Stomach smooth muscle (tissue), 2 donors: ENCODE results near the gene CTTN.

Experiments
- H3K27ac ChIP-seq: one replicate; pipeline ENCODE4 v1.7.0; 2013; ENCODE audit warnings: mild to moderate bottlenecking, low read length, inconsistent platforms
- H3K27me3 ChIP-seq, 2 donors: one replicate each; pipeline ENCODE4 v1.7.0; 2013; ENCODE audit warnings: low read length in 2 of 2; ENCODE audit not compliant: insufficient read depth in 2 of 2, control insufficient read depth in 1 of 2
- H3K36me3 ChIP-seq, 2 donors: one replicate each; pipeline ENCODE4 v1.7.0; 2013; ENCODE audit warnings: low read length in 2 of 2; ENCODE audit not compliant: control insufficient read depth in 2 of 2, insufficient read depth in 2 of 2
- H3K4me1 ChIP-seq: one replicate; pipeline ENCODE4 v1.7.0; 2013; ENCODE audit warnings: low read length; ENCODE audit not compliant: control insufficient read depth, insufficient read depth
- H3K4me3 ChIP-seq, 2 donors: one replicate each; pipeline ENCODE4 v1.7.0; 2013; ENCODE audit warnings: low read length in 2 of 2
- H3K9ac ChIP-seq, 2 donors: one replicate each; pipeline ENCODE4 v1.7.0; 2013; ENCODE audit warnings: low read length in 2 of 2, mild to moderate bottlenecking in 1 of 2
- H3K9me3 ChIP-seq, 2 donors: one replicate each; pipeline ENCODE4 v1.7.0; 2013; ENCODE audit warnings: low read length in 2 of 2; ENCODE audit not compliant: control insufficient read depth in 2 of 2
- donor health status: healthy.
- donor health status: Pancreatic carcinoma.

Gene CTTN

DNA sequence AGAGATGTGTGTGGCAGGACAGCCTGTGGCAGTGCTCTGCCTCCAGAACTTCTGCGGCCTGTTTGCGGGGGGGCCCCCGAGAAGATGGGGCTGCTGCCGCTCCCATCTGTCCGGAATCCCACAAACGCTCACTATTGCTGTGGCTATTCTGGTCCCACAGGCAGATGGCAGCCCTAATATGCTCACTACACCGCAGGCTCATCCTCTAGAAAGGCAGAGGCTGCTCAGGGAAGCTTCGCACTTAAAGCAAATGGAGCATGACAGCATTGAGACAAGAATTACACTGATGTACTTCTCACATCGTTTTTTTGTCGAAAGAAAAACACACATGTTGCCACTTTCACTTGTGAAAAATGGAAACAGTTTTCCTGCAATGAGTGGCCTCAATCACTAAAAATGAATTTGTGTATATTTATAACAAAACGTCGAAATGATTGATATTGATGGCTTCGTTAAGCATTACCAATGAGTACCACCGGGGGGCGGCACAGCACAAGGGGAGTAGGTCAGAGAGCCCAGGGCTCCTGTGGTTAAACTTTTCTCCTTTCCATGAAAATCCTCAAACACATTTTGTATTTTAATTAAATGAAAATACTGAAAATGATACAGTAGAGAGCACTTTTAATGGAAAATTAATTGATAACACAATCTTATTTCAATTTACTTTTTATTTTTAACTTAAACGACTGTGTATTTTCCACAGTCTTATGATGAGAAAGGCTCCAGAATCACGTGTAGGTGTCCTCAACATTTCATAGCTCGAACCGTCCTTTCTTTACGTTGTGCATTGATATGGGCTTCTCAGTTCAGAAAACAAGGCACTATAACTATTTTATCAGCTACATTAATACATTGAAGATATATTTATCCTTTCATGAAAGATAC, 69.1 kb downstream of the CTTN start:
- no peak overlapping the region for H3K9ac ChIP-seq
- no peak overlapping the region for H3K4me3 ChIP-seq

DNA sequence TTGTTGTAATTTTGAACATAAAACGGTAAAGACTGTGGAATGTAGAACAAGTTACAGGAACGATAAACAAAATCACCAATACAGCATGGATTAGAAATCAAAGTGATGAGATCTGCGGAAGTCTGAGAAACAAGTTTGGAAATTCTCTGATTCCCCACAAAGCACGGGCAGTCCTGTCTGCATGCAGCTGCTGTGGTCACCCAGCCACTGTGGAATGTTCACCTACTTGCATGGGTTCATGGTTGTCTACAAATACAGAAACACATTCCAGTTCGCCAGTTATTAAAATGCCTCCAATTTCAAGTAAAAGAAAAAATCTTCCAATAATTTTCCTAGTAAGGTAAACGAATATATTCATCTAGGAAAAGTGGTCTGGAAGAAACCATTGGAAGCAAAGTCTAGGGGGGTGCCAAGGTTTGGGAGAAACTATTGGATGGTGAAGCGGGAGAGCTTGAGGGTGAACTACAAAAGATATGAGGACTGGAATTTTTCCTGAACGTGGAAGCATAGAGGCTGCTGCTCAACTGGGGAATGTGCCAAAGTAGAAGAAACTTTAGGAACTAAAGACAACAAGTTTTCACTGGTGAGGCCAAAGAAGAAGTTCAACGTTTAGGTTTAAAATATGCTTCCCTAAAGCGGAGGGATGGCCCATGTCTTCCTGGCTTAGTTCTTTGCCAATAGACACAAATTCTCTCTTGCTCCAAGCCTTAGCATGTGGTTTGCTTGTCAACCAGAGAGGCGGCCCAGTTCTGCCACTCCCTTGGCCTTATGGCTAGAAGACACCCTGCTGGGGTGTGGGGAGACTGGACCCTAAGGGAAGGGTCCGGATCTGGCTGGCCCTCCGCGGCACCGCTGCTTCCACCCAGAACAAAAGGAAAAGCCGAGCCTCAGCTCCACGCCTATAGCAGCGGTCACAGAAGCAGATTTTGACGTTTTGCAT, 70.2 kb downstream of the CTTN start:
- Histone ChIP-seq H3K27ac (no peak overlapping the region), H3K27me3 (no peaks in the 10 kb centered on the region), H3K4me1 (peaks cover 5% of the 10 kb centered on the region)

More for the DNA sequence above, 69.1 kb downstream of the CTTN start:
- H3K27me3 ChIP-seq, result peaks cover 0 to 4% of the 10 kb centered on the region in 2 donors
- no peak overlapping the region for H3K27ac ChIP-seq
- H3K9me3 ChIP-seq, result no peaks in the 10 kb centered on the region
- peaks cover 5% of the 10 kb centered on the region for H3K4me1 ChIP-seq
- H3K36me3 ChIP-seq, result peaks cover 0 to 1% of the 10 kb centered on the region in 2 donors

DNA sequence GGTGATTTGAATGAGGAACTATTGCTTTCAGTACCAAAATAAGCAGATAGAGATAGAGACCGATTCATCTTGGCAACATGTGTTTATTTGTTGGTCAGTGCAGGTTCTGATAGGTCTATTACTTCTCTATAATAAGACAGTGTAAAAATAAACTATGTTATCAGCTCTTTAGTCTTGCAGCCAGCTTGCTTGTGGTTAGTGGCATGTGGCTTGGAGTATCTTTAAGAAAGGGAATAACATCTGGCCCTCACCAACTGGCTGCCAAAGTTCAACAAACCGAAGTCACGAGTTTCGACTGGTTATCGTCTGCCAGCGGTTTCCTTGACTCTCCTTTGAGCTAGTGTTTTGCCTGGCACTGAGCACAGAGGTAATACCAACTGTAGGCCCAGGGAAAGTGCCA, 71.8 kb downstream of the CTTN start:
- Histone ChIP-seq H3K27ac (no peak overlapping the region), H3K9me3 (no peaks in the 10 kb centered on the region), H3K4me3 (no peak overlapping the region), H3K4me1 (peaks cover 5% of the 10 kb centered on the region), H3K36me3 (peaks cover 2 to 7% of the 10 kb centered on the region in 2 donors), H3K27me3 (no peaks in the 10 kb centered on the region), H3K9ac (no peak overlapping the region)

More for the DNA sequence above, 70.2 kb downstream of the CTTN start:
- Histone ChIP-seq H3K4me3 (no peak overlapping the region), H3K36me3 (peaks cover 2 to 7% of the 10 kb centered on the region in 2 donors), H3K9me3 (no peaks in the 10 kb centered on the region), H3K9ac (no peak overlapping the region)

DNA sequence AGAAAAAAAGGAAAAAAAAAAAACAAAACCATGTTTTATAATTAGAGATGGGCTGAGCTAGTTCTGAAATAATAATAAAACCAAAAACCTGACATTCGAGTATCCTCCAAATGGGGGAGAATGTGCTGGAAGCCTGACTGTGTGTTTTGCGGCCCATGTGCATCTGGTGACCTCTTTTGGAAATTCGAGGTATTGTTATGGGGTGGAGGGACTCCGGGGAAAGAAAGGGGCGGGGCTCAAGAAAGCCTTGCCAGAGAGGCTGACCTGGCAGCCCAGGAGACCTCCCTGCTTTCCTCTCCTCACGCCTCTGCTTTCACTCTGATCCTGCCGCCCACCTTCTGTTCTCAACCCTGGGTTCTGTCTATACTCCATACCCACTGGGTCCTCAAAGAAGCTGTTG, 72.9 kb downstream of the CTTN start:
- H3K9ac ChIP-seq, result no peak overlapping the region
- H3K27me3 ChIP-seq, result no peaks in the 10 kb centered on the region
- no peak overlapping the region for H3K27ac ChIP-seq
- H3K9me3 ChIP-seq, result no peaks in the 10 kb centered on the region
- H3K4me3 ChIP-seq, result no peak overlapping the region
- H3K4me1 ChIP-seq, result peaks cover 5% of the 10 kb centered on the region
- peaks cover 2 to 7% of the 10 kb centered on the region in 2 donors for H3K36me3 ChIP-seq

DNA sequence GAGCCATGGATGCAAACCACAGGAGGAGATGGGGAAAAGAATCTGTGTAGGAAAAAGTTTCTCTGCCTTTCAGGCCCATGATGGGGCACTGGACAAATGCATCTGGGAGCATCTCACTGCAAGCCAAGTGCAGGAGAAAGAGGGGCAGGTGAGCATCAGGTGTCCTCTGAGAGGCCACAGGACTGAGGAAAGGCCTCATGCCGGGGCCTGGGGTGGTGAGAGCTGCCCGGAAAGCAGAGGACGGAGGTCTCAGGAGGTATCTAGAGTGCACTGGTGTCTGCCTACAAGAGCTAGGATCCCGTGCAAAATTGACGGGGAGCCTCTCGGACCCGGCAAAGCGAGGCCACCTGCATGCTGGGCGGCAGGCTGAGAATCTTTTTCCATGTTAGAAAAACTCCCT, 73.9 kb downstream of the CTTN start:
- H3K4me1 ChIP-seq, result peaks cover 5% of the 10 kb centered on the region
- H3K27me3 ChIP-seq, result no peaks in the 10 kb centered on the region
- no peaks in the 10 kb centered on the region for H3K9me3 ChIP-seq
- no peak overlapping the region for H3K9ac ChIP-seq
- no peak overlapping the region for H3K27ac ChIP-seq
- H3K36me3 ChIP-seq, result peaks cover 5 to 7% of the 10 kb centered on the region in 2 donors
- H3K4me3 ChIP-seq, result no peak overlapping the region

DNA sequence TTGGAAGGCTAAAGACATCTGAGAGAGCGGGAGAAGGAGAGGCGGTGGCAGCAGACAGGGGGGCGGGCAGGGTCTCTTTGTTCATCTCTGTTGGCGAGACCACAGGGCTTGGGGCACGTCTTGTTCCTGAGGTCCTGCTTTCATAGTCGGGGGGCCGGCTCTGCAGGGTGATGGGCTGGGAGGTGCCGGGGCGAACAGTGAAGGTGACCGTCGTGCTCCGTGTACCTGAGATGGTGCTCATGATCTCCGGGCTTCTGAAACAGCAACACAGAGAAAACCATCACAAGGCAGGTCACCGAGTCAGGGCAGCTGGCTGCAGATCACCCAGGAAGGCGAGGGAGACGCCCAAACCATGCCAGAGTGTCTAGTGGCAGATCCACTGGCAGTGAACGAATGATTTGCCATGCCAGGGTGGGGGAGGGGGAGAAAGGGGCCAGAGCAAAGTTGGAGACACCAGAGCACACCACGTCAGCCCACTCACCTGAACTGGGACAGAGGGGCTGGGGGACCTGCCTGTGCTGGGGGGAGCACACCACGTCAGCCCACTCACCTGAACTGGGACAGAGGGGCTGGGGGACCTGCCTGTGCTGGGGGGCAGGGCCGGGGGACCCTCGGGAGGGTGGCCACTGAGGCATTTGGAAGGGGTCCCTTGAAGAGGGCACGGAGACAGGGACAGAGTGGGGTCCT, 75.0 kb downstream of the CTTN start:
- no peaks in the 10 kb centered on the region for H3K27me3 ChIP-seq
- no peak overlapping the region for H3K4me3 ChIP-seq
- H3K27ac ChIP-seq, result no peak overlapping the region
- no peak overlapping the region for H3K9ac ChIP-seq
- H3K9me3 ChIP-seq, result no peaks in the 10 kb centered on the region
- peaks cover 5% of the 10 kb centered on the region for H3K4me1 ChIP-seq
- peaks cover 5 to 7% of the 10 kb centered on the region in 2 donors for H3K36me3 ChIP-seq

DNA sequence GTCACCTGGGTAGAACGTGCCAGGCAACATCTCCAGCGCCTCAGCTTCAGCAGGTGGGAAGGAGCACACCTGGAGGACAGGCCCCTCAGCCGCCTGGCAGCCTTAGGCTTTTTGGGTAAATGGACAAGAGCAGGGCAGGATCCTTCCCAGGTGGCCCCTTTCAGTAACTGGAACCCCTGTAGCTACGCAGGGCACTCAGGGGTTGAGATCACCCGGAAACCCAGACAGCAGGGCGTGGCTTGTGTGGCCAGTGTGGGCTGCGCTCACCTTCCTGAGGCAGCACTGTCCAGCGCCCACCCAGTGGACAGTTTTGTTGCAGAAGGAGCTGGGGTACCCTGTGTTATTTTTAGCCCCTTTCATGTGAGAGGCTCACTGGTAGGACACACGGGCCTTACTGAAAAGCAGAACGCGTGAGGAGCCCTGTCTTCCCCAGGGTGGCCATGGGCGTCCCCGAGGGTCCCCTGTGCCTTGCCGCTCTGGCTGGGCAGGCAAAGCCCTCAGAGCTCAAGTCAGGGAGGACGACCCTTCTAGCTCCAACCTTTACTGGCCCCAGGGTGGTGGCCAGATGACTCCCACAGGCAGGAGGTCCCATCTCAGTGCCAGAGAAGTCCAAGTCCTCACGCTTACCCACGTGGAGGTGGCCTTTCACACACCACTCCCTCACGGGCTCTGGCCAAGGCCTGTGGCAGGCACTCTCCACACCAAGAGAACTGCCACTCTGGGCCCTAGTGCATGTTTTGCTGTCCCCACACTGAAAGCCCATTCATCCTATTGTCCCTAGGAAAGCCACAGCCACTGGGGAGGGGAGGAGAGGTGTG, 75.8 kb downstream of the CTTN start:
- Histone ChIP-seq H3K9me3 (no peaks in the 10 kb centered on the region), H3K36me3 (peaks cover 5 to 7% of the 10 kb centered on the region in 2 donors), H3K4me3 (no peak overlapping the region), H3K27ac (no peak overlapping the region), H3K27me3 (no peaks in the 10 kb centered on the region), H3K4me1 (peaks cover 5% of the 10 kb centered on the region), H3K9ac (no peak overlapping the region)

DNA sequence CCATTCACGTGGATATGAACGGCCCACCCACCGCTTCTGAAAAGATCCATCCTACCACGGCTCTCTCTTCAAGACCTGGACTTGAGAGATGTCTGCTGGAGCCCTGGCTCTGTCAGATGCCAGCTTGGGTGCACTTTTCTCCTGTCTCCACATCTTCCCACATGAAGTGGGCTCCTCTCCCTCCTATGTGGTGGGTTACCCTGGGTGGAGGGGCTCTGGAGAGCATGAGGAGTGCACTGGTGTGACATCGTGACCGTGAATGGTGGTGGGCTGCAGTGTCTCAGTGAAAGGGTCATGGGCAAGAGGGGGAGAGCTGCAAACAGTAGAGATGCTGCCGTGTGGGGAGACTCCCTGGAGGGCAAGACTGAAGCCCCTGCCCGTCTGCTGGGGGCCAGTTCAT, 76.4 kb downstream of the CTTN start:
- H3K27ac ChIP-seq, result no peak overlapping the region
- H3K4me3 ChIP-seq, result no peak overlapping the region
- H3K36me3 ChIP-seq, result peaks cover 6 to 7% of the 10 kb centered on the region in 2 donors
- H3K27me3 ChIP-seq, result no peaks in the 10 kb centered on the region
- no peaks in the 10 kb centered on the region for H3K9me3 ChIP-seq
- peaks cover 5% of the 10 kb centered on the region for H3K4me1 ChIP-seq
- no peak overlapping the region for H3K9ac ChIP-seq

DNA sequence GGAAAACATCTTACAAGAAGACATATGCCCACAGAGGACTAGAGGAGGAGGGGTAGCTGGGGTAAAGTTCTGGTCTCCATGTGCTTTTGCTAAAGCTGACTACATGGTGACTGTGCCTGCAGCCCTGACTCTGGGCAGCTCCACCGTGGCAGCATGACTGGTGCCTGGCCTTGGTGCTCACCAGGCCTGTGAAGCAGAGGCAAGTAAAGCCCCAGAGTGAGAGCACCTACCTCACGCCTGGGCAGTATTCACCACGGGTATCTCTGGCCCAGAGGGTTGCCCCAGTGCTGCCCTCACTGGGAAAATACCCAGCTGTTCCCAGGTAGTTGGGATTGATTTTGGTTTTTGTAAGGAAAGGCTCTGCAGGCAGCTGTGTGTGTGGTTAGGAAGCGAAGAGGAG, 78.3 kb downstream of the CTTN start:
- Histone ChIP-seq H3K9ac (no peak overlapping the region), H3K27ac (no peak overlapping the region)

DNA sequence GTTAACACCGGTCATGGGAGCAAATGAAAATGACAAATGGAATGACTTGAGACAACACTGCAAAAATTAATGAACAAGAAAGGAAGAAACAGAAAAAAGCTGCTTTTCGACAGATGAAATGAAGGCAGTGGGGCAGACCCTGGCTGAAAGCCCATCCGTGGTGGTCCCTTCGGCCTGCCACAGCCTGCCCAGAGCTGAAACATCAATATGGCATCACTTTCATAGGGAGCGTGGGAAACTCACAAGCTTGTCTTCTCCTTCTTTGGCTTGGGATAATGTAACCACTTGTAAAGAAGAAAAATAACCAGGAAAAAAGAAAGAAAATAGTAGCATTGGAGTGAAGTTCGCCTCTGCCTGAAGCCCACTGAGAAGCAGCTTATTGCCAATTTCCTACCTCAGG, 78.8 kb downstream of the CTTN start:
- H3K9ac ChIP-seq, result no peak overlapping the region
- H3K27ac ChIP-seq, result no peak overlapping the region
- peaks cover 7 to 10% of the 10 kb centered on the region in 2 donors for H3K36me3 ChIP-seq
- no peak overlapping the region for H3K4me3 ChIP-seq
- no peaks in the 10 kb centered on the region for H3K27me3 ChIP-seq
- H3K4me1 ChIP-seq, result peaks cover 5% of the 10 kb centered on the region
- H3K9me3 ChIP-seq, result no peaks in the 10 kb centered on the region

More for the DNA sequence above, 78.3 kb downstream of the CTTN start:
- Histone ChIP-seq H3K4me3 (no peak overlapping the region), H3K36me3 (peaks cover 7 to 10% of the 10 kb centered on the region in 2 donors), H3K9me3 (no peaks in the 10 kb centered on the region), H3K27me3 (no peaks in the 10 kb centered on the region), H3K4me1 (peaks cover under 1% of the 10 kb centered on the region)
